H9 (cell line): Measurements from ENCODE around the gene KLHDC2. TPM values are rescaled to one million over a fixed set of nuclear protein-coding genes. Genes with fewer than 3 reads are reported as not detected.

Source experiments
- DNase-seq: peaks from one replicate; pipeline ENCODE4 v3.0.0-alpha.2; 2017
- H2AFZ ChIP-seq: one replicate; pipeline ENCODE4 v1.6.1; 2013; ENCODE audit warnings: mild to moderate bottlenecking, low read length, control low read depth, moderate library complexity
- H2AK5ac ChIP-seq: 2 replicates; pipeline ENCODE4 v1.6.1; 2013; ENCODE audit warnings: low read length, control low read depth, mixed read lengths; ENCODE audit not compliant: insufficient read length
- H2BK120ac ChIP-seq: one replicate; pipeline ENCODE4 v1.6.1; 2013; ENCODE audit warnings: low read depth, mild to moderate bottlenecking, low read length, control low read depth, inconsistent platforms; ENCODE audit not compliant: poor library complexity, severe bottlenecking
- H2BK12ac ChIP-seq: 2 replicates; pipeline ENCODE4 v1.6.1; 2013; ENCODE audit warnings: low read length, control low read depth, mixed read lengths, low read depth; ENCODE audit not compliant: insufficient read length
- H2BK15ac ChIP-seq: 2 replicates; pipeline ENCODE4 v1.6.1; 2013; ENCODE audit warnings: low read depth, low read length, control low read depth
- H2BK20ac ChIP-seq: one replicate; pipeline ENCODE4 v1.6.1; 2013; ENCODE audit warnings: low read depth, mild to moderate bottlenecking, low read length, control low read depth, inconsistent platforms; ENCODE audit not compliant: poor library complexity, severe bottlenecking
- H2BK5ac ChIP-seq: 2 replicates; pipeline ENCODE4 v1.6.1; 2013; ENCODE audit warnings: low read length, control low read depth, mixed read lengths; ENCODE audit not compliant: insufficient read length
- H3K14ac ChIP-seq: 2 replicates; pipeline ENCODE4 v1.6.1; 2013; ENCODE audit warnings: low read length, control low read depth; ENCODE audit not compliant: insufficient read depth
- H3K18ac ChIP-seq: 2 replicates; pipeline ENCODE4 v1.6.1; 2013; ENCODE audit warnings: low read depth, mild to moderate bottlenecking, mixed read lengths, low read length, control low read depth; ENCODE audit not compliant: insufficient read length
- H3K23ac ChIP-seq: 2 replicates; pipeline ENCODE4 v1.6.1; 2013; ENCODE audit warnings: low read length, control low read depth, mixed read lengths, low read depth; ENCODE audit not compliant: insufficient read length
- H3K23me2 ChIP-seq: 2 replicates; pipeline ENCODE4 v1.6.1; 2013; ENCODE audit warnings: low read depth, mild to moderate bottlenecking, mixed read lengths, low read length, control low read depth; ENCODE audit not compliant: insufficient read length, poor library complexity, severe bottlenecking
- H3K27ac ChIP-seq: 2 replicates; pipeline ENCODE4 v1.5.1; 2013; ENCODE audit warnings: low read length, control low read depth, mixed read lengths, low read depth; ENCODE audit not compliant: insufficient read length
- H3K27me3 ChIP-seq: 2 replicates; pipeline ENCODE4 v1.6.1; 2013; ENCODE audit warnings: low read length, control low read depth, inconsistent platforms; ENCODE audit not compliant: insufficient read depth
- H3K4ac ChIP-seq: 2 replicates; pipeline ENCODE4 v1.6.1; 2013; ENCODE audit warnings: low read depth, mild to moderate bottlenecking, control low read depth, inconsistent platforms, low read length, moderate library complexity
- H3K4me1 ChIP-seq: 2 replicates; pipeline ENCODE4 v1.6.1; 2013; ENCODE audit warnings: low read length, control low read depth, inconsistent platforms; ENCODE audit not compliant: insufficient read depth
- H3K4me2 ChIP-seq: 2 replicates; pipeline ENCODE4 v1.6.1; 2013; ENCODE audit warnings: low read length, control low read depth, mixed read lengths; ENCODE audit not compliant: insufficient read length, insufficient read depth
- H3K56ac ChIP-seq: 2 replicates; pipeline ENCODE4 v1.6.1; 2013; ENCODE audit warnings: low read depth, mild to moderate bottlenecking, mixed read lengths, low read length, control low read depth; ENCODE audit not compliant: insufficient read length
- H3K79me1 ChIP-seq: 2 replicates; pipeline ENCODE4 v1.6.1; 2013; ENCODE audit warnings: low read depth, mild to moderate bottlenecking, moderate library complexity, low read length, control low read depth, inconsistent platforms; ENCODE audit not compliant: insufficient read depth, poor library complexity, severe bottlenecking
- H3K79me2 ChIP-seq: 2 replicates; pipeline ENCODE4 v1.6.1; 2013; ENCODE audit warnings: low read length, control low read depth, inconsistent platforms; ENCODE audit not compliant: insufficient read depth
- H3K9ac ChIP-seq: 2 replicates; pipeline ENCODE4 v1.6.1; 2013; ENCODE audit warnings: low read length, control low read depth, mixed read lengths; ENCODE audit not compliant: insufficient read length; ENCODE audit errors: extremely low read depth
- H3K9me3 ChIP-seq: one replicate; pipeline ENCODE4 v1.6.1; 2013; ENCODE audit warnings: low read depth, low read length, inconsistent platforms; ENCODE audit not compliant: control insufficient read depth
- H3T11ph ChIP-seq: one replicate; pipeline ENCODE4 v1.6.1; 2013; ENCODE audit warnings: mild to moderate bottlenecking, low read length, control low read depth, inconsistent platforms
- H4K20me1 ChIP-seq: one replicate; pipeline ENCODE4 v1.6.1; 2013; ENCODE audit not compliant: control insufficient read depth, insufficient read length, insufficient read depth
- H4K5ac ChIP-seq: 2 replicates; pipeline ENCODE4 v1.6.1; 2013; ENCODE audit warnings: low read depth, mild to moderate bottlenecking, mixed read lengths, low read length, control low read depth; ENCODE audit not compliant: insufficient read length
- H4K8ac ChIP-seq: replicated peaks from 2 replicates; pipeline ENCODE4 v1.6.1; 2013; ENCODE audit warnings: low read length, control low read depth, mixed read lengths, low read depth; ENCODE audit not compliant: insufficient read length
- H4K91ac ChIP-seq: 2 replicates; pipeline ENCODE4 v1.6.1; 2013; ENCODE audit warnings: low read depth, mild to moderate bottlenecking, moderate library complexity, mixed read lengths, low read length, control low read depth; ENCODE audit not compliant: insufficient read length
- H3K27ac Mint-ChIP-seq, 3 experiments: 2 replicates in 2 of 3; 3 replicates in 1 of 3; pipeline ENCODE4 v1.8.0; 2020 to 2021; ENCODE audit warnings: mixed read lengths in 3 of 3, mild to moderate bottlenecking in 1 of 3, moderate library complexity in 1 of 3
- H3K27me3 Mint-ChIP-seq: 2 replicates; pipeline ENCODE4 v1.8.0; 2021; ENCODE audit warnings: low read depth, mild to moderate bottlenecking, moderate library complexity, mixed read lengths
- H3K36me3 Mint-ChIP-seq, 3 experiments: 2 replicates in 2 of 3; 3 replicates in 1 of 3; pipeline ENCODE4 v1.8.0; 2020 to 2021; ENCODE audit warnings: low read depth in 3 of 3, mixed read lengths in 3 of 3; ENCODE audit not compliant: insufficient read depth in 1 of 3
- H3K4me1 Mint-ChIP-seq, 2 experiments: 2 replicates each; pipeline ENCODE4 v1.8.0; 2020; ENCODE audit warnings: mixed read lengths in 2 of 2
- H3K4me3 Mint-ChIP-seq, 2 experiments: 2 replicates in 1 of 2; 3 replicates in 1 of 2; pipeline ENCODE4 v1.8.0; 2020 to 2021; ENCODE audit warnings: mild to moderate bottlenecking in 2 of 2, mixed read lengths in 2 of 2, moderate library complexity in 1 of 2
- H3K9me3 Mint-ChIP-seq, 2 experiments: 2 replicates in 1 of 2; 3 replicates in 1 of 2; pipeline ENCODE4 v1.8.0; 2020; ENCODE audit warnings: mild to moderate bottlenecking in 2 of 2, mixed read lengths in 2 of 2, moderate library complexity in 1 of 2
- CTCF ChIP-seq: fragments of 200-600 bp; sonication (generic); conservative IDR thresholded peaks from 3 replicates; pipeline ENCODE4 v1.8.0; 2021; ENCODE audit warnings: antibody characterized with exemption, mild to moderate bottlenecking
- WGBS: extraction: QIAGEN DNeasy Blood & Tissue Kit; methylation state at CpG from one replicate; pipeline ENCODE4 v1.1.7; 2013; ENCODE audit warnings: missing lambda C conversion rate, low lambda C conversion rate, mixed read lengths; ENCODE audit not compliant: insufficient read length; ENCODE audit errors: extremely low coverage; 5-methylcytosine and 5-hydroxymethylcytosine counted together
- total RNA-seq: library from RNA; stranded (reverse); gene quantifications from 2 replicates; pipeline ENCODE4 v1.2.1, GENCODE V29; 2021

The KLHDC2 gene
- total RNA-seq, 1 experiment from 2014 or later: 41.6 TPM

- Histone ChIP-seq H3T11ph (no peak overlapping the region), H3K18ac (peak overlapping the region; percentile 95), H3K56ac (no peak overlapping the region), H3K4me1 (peaks cover 5% of the 10 kb centered on the region), H2BK5ac (peak overlapping the region; percentile 91), H3K79me1 (no peaks in the 10 kb centered on the region), H2BK15ac (no peak overlapping the region), H2AK5ac (no peak overlapping the region), H2BK120ac (no peak overlapping the region), H3K27me3 (no peaks in the 10 kb centered on the region), H4K20me1 (no peaks in the 10 kb centered on the region), H3K14ac (peak overlapping the region; percentile 69), H3K27ac (peak overlapping the region; percentile 56), H3K9ac (peak overlapping the region; percentile 97), H3K23ac (no peak overlapping the region), H3K79me2 (peaks cover 5% of the 10 kb centered on the region; the same call in 1 of the 2 replicates), H4K8ac (no peak overlapping the region), H3K9me3 (no peaks in the 10 kb centered on the region), H4K91ac (peak overlapping the region; percentile 1), H3K4me2 (peak overlapping the region; percentile 94), H2BK20ac (no peak overlapping the region), H2AFZ (no peak overlapping the region), H3K23me2 (peaks cover 18% of the 10 kb centered on the region), H3K4ac (no peak overlapping the region; the same call in 1 of the 2 replicates), H2BK12ac (peak overlapping the region; percentile 52), H4K5ac (peak overlapping the region; percentile 98)
- peak; percentile 54 for DNase-seq
- Mint-ChIP-seq H3K27me3 (no peaks in the 10 kb centered on the region), H3K36me3 (peaks cover 0 to 5% (median 0%) of the 10 kb centered on the region in 3 experiments; a peak in 2 of 7 replicates), H3K9me3 (0 out of 5 replicates have a peak, but pooled peaks cover 0 to 3% of the 10 kb centered on the region in 2 experiments), H3K27ac (peak overlapping the region; percentile 99 to 100 (median 100)), H3K4me3 (peak overlapping the region; percentile 94 to 99), H3K4me1 (peaks cover 25% of the 10 kb centered on the region in 2 experiments)
- WGBS: no CpG with 5 or more reads among the region's 67 CpGs
- no peak for TF ChIP-seq CTCF
These were observed 558 bp downstream of the KLHDC2 start for GRCh38 chr14:49768301-49769121.
